A549 (cell line): ENCODE measurements around the gene CADM4. TPM values are rescaled to one million over a fixed set of nuclear protein-coding genes. Genes with fewer than 3 reads are reported as not detected.

ENCODE experiments used
- ATAC-seq, 2 experiments: fragments of 200-7000 bp in 1 of 2; fragments of >200 bp in 1 of 2; cut with Nextera tagmentation in 1 of 2; cut with Tn5 transposase in 1 of 2; 3 replicates each; pipeline versions ENCODE4 v1.8.0 to v1.9.1; 2018 to 2020; ENCODE audit warnings: mild to moderate bottlenecking in 1 of 2, moderate library complexity in 1 of 2
- CTCF ChIA-PET: fragments of 300-600 bp; sonication (Branson Sonifier 250); formaldehyde crosslinking; extraction: SDS; loops from one replicate; lab custom pipeline; 2021; ENCODE audit warnings: antibody characterized with exemption, inconsistent platforms; lab: Yijun Ruan, JAX
- POLR2A ChIA-PET: fragments of 350-600 bp; formaldehyde crosslinking; extraction: SDS; loops from one replicate; lab custom pipeline; 2021; ENCODE audit warnings: antibody characterized with exemption, inconsistent platforms; lab: Yijun Ruan, JAX
- DNase-seq, 2 experiments: peaks; one replicate each; pipeline versions ENCODE4 v3.0.0 to v3.0.0-alpha.2; 2011 to 2016; ENCODE audit warnings: low read depth in 1 of 2, low spot score in 1 of 2
- FAIRE-seq: peaks from 2 replicates; lab custom pipeline; 2011; peaks lifted over from hg19 to GRCh38; lab: Jason Lieb, UNC
- H3K27ac ChIP-seq, 2 experiments: fragments of >200 bp; sonication (Bioruptor Twin); formaldehyde crosslinking; 3 replicates each; pipeline ENCODE4 v1.5.1; 2016 to 2017
- H3K4me1 ChIP-seq: fragments of >200 bp; sonication (Bioruptor Twin); formaldehyde crosslinking; 3 replicates; pipeline ENCODE4 v1.6.1; 2016
- H3K4me2 ChIP-seq: fragments of >200 bp; sonication (Bioruptor Twin); formaldehyde crosslinking; 3 replicates; pipeline ENCODE4 v1.6.1; 2016
- H3K4me3 ChIP-seq: fragments of >200 bp; sonication (Bioruptor Twin); formaldehyde crosslinking; 3 replicates; pipeline ENCODE4 v1.5.1; 2016
- H3K9me3 ChIP-seq: fragments of >200 bp; sonication (Bioruptor Twin); formaldehyde crosslinking; 3 replicates; pipeline ENCODE4 v1.6.1; 2016
- CBX8 ChIP-seq: fragments of 200-600 bp; sonication (generic); IDR thresholded peaks from 2 replicates; pipeline ENCODE4 v1.6.1; 2016
- CEBPB ChIP-seq, 2 experiments: fragments of >200 bp in 1 of 2; sonication (Bioruptor Twin) in 1 of 2; formaldehyde crosslinking in 1 of 2; IDR thresholded peaks; 2 replicates each; pipeline ENCODE4 v1.6.1; 2012 to 2016
- EHF ChIP-seq: fragments of 250-450 bp; sonication (Bioruptor Pico); IDR thresholded peaks from 2 replicates; pipeline ENCODE4 v1.5.0; 2020; ENCODE audit warnings: mild to moderate bottlenecking
- HOXB13 ChIP-seq: fragments of 250-450 bp; sonication (Bioruptor Pico); IDR thresholded peaks from 2 replicates; pipeline ENCODE4 v1.5.0; 2020; ENCODE audit warnings: low read depth, mild to moderate bottlenecking, moderate library complexity
- JUN ChIP-seq, 2 experiments: fragments of >200 bp; sonication (Bioruptor Twin); formaldehyde crosslinking; IDR thresholded peaks; 2 replicates in 1 of 2; 3 replicates in 1 of 2; pipeline ENCODE4 v1.6.1; 2016 to 2017
- MAFK ChIP-seq: fragments of 450-650 bp; IDR thresholded peaks from 2 replicates; pipeline ENCODE4 v1.6.1; 2014; ENCODE audit not compliant: partially characterized antibody
- MYC ChIP-seq: IDR thresholded peaks from 2 replicates; pipeline ENCODE4 v1.6.1; 2012; ENCODE audit warnings: mild to moderate bottlenecking, inconsistent platforms, low read length, improper control_type of control experiment, borderline replicate concordance
- NPAS2 ChIP-seq: fragments of 250-450 bp; sonication (Bioruptor Pico); IDR thresholded peaks from 2 replicates; pipeline ENCODE4 v1.8.0; 2022; ENCODE audit warnings: mild to moderate bottlenecking, moderate library complexity, borderline replicate concordance
- PHF8 ChIP-seq: fragments of 200-600 bp; sonication (generic); IDR thresholded peaks from 2 replicates; pipeline ENCODE4 v1.6.1; 2016; ENCODE audit warnings: low read depth, mild to moderate bottlenecking, antibody characterized with exemption, moderate library complexity, borderline replicate concordance
- RARB ChIP-seq: fragments of 250-450 bp; sonication (Bioruptor Pico); IDR thresholded peaks from 2 replicates; pipeline ENCODE4 v1.8.0; 2021; ENCODE audit warnings: mild to moderate bottlenecking, moderate library complexity
- RCOR1 ChIP-seq: fragments of 150-350 bp; IDR thresholded peaks from 2 replicates; pipeline ENCODE4 v1.6.1; 2014; ENCODE audit warnings: antibody characterized with exemption, low read length, low read depth
- REST ChIP-seq: fragments of 200-600 bp; sonication (generic); IDR thresholded peaks from 2 replicates; pipeline ENCODE4 v1.6.1; 2016; ENCODE audit warnings: antibody characterized with exemption, mild to moderate bottlenecking, moderate library complexity
- ZFP36 ChIP-seq: fragments of 450-650 bp; IDR thresholded peaks from 2 replicates; pipeline ENCODE4 v1.6.1; 2014; ENCODE audit warnings: borderline replicate concordance; ENCODE audit not compliant: partially characterized antibody
- ZSCAN20 ChIP-seq: fragments of 250-450 bp; sonication (Bioruptor Pico); IDR thresholded peaks from 2 replicates; pipeline ENCODE4 v1.8.0; 2022; ENCODE audit warnings: mild to moderate bottlenecking, moderate library complexity
- WGBS: methylation state at CpG from one replicate; pipeline ENCODE4 v1.1.6; 2017; ENCODE audit errors: missing lambda C conversion rate; 5-methylcytosine and 5-hydroxymethylcytosine counted together
- polyA plus RNA-seq, 4 experiments: library from polyadenylated mRNA; depleted of rRNA in 3 of 4; stranded (reverse); fragments of >200 nt; fragmentation: RNase III in 1 of 4; extraction: RNeasy Plus Mini Kit Qiagen cat#74134 plus additional on column Dnase treatment in 1 of 4; gene quantifications; 2 replicates in 3 of 4; 3 replicates in 1 of 4; pipeline ENCODE4 v1.2.3, GENCODE V29; 2011 to 2017
- TF ChIP-seq, protein P1 (sequence below): fragments of 150-350 bp; IDR thresholded peaks from 2 replicates; pipeline ENCODE4 v1.6.1; 2014; ENCODE audit warnings: low read depth, mild to moderate bottlenecking, low read length

CADM4 gene
- polyA plus RNA-seq, 2 of the 4 experiments (the other 2 are of a cell fraction), result 4.2 to 9.2 TPM

DNA sequence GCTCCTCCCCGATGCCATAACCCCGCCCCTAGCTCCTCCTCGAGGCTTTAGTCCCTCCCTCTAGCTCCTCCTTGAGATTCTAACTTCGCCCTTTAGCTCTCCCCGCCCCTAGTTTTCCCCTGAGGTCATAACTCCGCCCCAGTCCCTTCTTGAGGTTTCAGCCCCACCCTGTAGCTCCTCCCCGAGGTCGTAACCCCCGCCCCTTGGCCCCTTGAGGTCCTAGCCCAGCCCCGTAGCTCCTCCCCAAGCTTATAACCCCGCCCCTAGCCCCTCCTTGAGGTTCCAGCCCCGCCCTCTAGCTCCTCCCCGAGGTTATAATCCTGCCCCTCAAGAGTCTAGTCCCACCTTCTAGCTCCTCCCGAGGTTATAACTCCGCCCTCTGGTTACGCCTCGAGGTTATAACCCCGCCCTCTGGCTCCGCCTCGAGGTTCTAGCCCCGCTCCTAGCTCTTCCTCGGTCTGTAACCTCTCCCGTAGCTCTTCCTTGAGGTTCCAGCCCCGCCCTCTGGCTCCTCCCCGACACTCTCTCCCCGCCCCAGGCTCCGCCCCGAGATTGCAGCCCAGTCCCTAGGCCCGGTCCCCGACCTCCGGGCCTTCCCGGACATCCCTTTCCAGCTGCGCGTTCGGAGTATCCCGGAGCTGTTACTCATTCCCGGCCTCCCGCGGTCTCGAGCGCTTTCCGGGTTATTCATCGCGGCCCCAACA is 28.9 kb upstream of the CADM4 start (continued):
- TF ChIP-seq MYC (peak; percentile 38; the same call in 1 of the 2 replicates), CBX8 (no peak), NPAS2 (CRISPR knock-in tag) (no peak), MAFK (no peak), PHF8 (peak; percentile 95), REST (no peak)
- TF ChIP-seq, protein P1, sequence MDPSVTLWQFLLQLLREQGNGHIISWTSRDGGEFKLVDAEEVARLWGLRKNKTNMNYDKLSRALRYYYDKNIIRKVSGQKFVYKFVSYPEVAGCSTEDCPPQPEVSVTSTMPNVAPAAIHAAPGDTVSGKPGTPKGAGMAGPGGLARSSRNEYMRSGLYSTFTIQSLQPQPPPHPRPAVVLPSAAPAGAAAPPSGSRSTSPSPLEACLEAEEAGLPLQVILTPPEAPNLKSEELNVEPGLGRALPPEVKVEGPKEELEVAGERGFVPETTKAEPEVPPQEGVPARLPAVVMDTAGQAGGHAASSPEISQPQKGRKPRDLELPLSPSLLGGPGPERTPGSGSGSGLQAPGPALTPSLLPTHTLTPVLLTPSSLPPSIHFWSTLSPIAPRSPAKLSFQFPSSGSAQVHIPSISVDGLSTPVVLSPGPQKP, result no peak

GRCh38 chr19:43667876-43668405 is 28.3 kb upstream of the CADM4 start:
- CTCF ChIA-PET, result interaction anchor here (0.7 to 2.9 kb wide), 33 partner anchors 10 to 220 kb away, joined by 3 to 34 read pairs (median 4); partner anchors contain the start of genes IRGC and KCNN4
- 55% methylated on average over 29 of the region's 29 CpGs for WGBS
- TF ChIP-seq EHF (CRISPR knock-in tag) (no peak), MYC (no peak), JUN (IDR thresholded peaks at IDR 0.05) (no peak), CEBPB (IDR thresholded peaks at IDR 0.05) (no peak), RARB (CRISPR knock-in tag) (no peak), REST (no peak), ZSCAN20 (no peak), HOXB13 (CRISPR knock-in tag) (no peak), ZFP36 (no peak), RCOR1 (no peak)
- TF ChIP-seq, protein P1, result no peak
- no peak for FAIRE-seq
- Histone ChIP-seq H3K27ac (peak overlapping the region in 1 of 2 experiments; percentile 70; a peak in 3 of 6 replicates), H3K4me3 (peak overlapping the region; percentile 33), H3K4me2 (peak overlapping the region; percentile 63), H3K9me3 (no peaks in the 10 kb centered on the region), H3K4me1 (peaks cover 22% of the 10 kb centered on the region)
- POLR2A ChIA-PET, result interaction anchor here (0.5 to 4.3 kb wide), 29 partner anchors 11 to 1223 kb away, joined by 3 to 75 read pairs (median 5); partner anchors contain the start of genes IRGQ, KCNN4, SMG9 and TOMM40
- DNase-seq, result no peak
- no peak for ATAC-seq
